Activated T-cell treated with anti-CD3 and anti-CD28 coated beads for 24 hours (primary cell): ENCODE measurements around the gene ALOX12B.
"Not testable (repeated sequence)": the region's sequence is repeated elsewhere in the genome, so short reads cannot be mapped to it uniquely, and the experiment has no call there.

Experiments used
- DNase-seq: peaks from one replicate; pipeline ENCODE4 v3.0.0-alpha.2; 2020; ENCODE audit warnings: low read depth

The ALOX12B gene

GRCh38 chr17:8118769-8119580 lies 31.5 kb upstream of the ALOX12B start:
- peak; percentile 79 for DNase-seq

GRCh38 chr17:8117980-8118768 lies 30.7 kb upstream of the ALOX12B start, which contains the start of gene ALOXE3:
Gene ALOXE3, minus strand, starts transcription at chr17:8118514. Its CDS starts 524 bp downstream, at chr17:8117990.
- no peak for DNase-seq

- DNase-seq = no peak
These were observed 30.0 kb upstream of the ALOX12B start for GRCh38 chr17:8117367-8117979.

DNA sequence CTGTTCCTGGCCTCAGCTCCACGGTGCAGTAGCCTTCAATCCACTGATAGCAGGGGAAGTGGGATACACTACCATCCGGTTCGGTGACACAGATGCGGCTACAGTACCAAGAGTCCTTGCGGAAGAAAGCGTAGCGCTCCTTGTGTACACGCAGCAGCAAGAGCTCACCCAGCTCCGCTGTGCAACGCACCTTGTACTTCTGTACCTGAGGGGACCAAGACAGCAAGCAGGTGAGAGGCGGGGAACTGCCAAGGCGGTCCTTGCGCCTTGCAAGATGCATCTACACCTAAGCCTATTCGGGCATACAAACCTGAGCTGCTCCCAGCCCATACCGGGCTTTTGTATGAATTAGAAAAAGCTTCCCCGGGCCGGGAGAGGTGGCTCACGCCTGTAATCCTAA lies 29.3 kb upstream of the ALOX12B start:
- DNase-seq = no peak

DNA sequence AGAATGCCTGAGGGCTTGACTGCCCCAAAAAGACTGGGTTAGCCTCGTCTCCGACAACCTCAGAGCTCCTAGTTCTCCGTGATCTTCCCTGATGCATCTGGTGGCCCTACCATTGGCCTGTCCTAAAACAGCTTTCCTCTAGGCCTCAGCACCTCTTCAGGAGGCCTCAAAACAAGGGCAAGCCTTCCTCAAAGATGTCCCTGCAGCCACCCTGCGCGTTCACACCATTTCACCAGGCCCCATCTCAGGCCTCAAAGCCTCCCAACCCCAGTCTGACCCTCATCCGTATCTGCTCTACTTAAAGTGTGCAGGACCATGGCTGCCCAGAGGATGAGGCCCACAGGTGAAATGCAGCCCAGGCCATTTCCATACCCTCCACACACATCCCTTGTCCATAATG lies 23.4 kb upstream of the ALOX12B start:
- no peak for DNase-seq

DNA sequence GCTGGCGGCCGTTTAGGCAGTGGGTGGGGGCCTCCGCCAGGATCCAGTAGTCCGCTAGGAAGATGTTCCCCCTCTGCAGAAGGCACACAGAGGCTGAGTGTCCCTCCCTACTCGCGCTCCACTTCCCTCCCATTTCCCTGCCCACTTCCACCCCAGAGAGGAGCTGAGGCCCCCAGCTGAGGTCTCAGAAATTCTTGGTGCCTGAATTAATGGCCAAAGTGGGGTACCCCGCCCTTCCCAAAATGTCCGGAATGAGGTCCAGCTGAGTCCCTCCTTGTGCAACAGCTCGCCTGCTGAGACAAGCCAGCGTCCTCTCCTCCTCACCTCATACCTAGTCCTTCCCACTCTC lies 22.9 kb upstream of the ALOX12B start:
- no peak for DNase-seq

DNA sequence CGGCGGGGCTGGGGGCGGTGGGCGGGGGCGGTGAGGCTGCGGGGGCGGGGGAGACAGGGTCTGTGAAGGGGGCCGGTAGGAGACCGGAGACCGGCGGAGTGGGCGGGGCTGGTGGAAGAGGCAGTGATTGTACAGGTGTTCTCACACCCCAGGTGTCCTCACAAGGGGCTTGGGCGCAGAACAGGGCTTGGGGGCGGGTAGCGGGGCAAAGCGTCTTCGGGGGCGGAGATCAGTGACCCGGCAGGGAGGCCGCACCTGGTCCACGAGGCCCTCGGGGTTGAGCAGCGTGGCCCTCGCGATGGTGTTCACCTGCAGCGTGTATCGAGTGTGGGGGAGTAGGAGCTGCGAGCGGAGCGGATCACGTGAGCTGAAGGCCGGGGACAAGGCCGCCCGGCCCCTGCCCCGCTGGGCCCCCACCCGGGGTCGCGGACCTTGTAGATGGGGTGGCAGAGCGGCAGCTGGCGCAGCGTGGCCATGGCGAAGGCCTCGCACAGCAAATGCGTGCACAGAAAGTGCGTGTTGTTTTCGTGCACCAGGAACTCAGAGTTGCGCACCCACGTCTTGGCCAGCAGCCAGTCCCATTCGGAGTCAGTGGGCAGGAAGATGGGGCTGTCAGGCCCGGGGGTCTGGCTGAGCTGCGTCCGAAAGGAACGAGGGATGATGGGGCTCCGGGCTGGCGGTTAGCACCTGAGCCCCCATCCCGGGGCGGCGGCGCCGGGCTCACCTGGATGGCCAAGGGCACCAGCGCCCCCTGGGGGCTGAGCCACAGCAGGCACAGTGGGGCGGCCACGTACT lies 22.3 kb upstream of the ALOX12B start:
- DNase-seq = peak; percentile 69

GRCh38 chr17:8108972-8109660 lies 21.6 kb upstream of the ALOX12B start:
- DNase-seq = no peak

DNA sequence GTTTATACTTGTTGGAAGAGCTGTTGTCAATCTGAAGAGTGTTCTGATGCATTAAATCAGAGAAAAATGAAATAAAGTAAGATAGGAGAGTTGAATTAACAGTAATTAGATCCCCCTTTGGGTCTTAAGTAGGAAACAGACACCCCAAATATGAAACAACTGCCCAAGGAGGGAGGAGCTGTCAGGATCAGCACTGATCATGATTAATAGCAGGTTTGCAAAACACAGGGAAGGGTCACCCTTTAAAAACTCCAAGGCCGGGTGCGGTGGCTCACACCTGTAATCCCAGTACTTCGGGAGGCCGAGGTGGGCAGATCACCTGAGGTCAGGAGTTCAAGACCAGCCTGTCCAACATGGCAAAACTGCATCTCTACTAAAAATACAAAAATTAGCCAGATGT lies 19.5 kb upstream of the ALOX12B start:
- DNase-seq = not testable (repeated sequence)

DNA sequence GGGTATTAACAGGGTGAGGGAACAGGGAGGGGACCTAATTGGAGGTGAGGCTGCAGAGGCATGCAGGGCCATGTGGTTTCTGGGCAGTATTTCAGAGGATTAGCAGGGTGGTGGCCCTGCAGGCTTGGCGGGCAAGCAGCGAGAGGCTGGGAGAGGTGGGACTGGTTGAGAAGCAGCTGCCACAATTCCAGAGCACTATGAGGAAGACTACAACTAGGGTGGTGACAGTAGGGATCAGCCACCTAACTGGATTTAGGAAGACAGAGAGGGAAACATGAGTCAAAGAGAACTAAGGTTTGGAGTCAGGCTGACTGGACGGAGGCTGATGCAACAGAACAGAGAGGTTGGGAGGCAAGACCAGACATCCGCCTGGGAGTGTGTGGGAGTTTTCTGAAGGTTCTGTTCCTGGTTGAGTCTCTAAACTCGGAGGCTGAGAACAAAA lies 18.5 kb upstream of the ALOX12B start:
- DNase-seq = no peak

GRCh38 chr17:8104911-8105310 lies 17.4 kb upstream of the ALOX12B start:
- no peak for DNase-seq

GRCh38 chr17:8103549-8103948 lies 16.0 kb upstream of the ALOX12B start:
- no peak for DNase-seq

DNA sequence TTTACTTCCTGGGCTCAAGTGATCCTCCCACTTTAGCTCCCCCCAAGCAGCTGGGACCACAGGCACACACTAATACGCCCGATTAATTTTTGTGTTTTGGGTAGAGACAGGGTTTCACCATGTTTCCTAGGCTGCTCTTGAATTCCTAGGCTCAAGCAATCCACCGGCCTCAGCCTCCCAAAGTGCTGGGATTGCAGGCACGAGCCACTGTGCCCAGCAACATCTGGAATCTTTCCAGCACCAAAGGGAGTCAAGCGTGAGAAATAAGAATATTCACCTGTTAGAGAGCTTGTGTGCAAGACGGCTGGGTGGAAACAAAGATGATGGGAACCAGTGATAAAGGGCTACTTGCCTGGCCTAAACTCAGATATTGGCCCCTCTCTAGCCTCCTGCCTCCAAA lies 14.2 kb upstream of the ALOX12B start:
- DNase-seq = no peak

DNA sequence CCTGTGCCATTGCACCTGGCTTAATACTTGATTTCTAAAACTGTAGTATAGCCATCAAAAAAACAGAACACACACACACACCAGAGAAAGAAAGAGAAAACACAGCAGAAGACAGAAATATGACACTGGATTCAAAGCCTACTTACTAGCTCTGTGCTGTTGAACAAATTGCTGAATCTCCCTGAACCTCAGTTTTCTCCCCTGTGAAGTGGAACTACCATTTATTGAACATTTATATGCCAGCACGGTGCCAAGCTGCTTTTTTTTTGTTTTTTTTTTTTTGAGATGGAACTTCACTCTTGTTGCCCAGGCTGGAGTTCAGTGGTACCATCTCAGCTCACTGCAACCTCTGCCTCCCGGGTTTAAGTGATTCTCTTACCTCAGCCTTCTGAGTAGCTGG lies 13.2 kb upstream of the ALOX12B start:
- no peak for DNase-seq

DNA sequence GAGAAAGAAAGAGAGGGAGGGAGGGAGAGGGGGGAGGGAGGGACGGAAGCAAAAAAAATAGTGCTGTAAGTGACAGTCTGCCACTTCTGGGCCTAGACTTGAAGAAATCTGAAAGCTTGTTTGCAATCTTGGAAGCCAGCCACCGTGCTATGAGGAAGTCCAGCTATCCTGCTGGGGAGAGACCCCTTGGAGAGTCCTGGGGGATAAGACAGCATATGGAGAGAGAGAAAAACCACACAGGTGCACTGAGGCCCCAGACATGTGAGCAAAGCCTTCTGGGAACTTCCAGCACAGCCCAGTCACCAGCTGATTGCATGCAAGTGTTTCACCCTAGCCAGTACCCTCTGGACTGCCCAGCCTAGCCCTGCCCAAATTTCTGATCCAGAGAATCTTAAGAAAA lies 12.6 kb upstream of the ALOX12B start:
- no peak for DNase-seq

DNA sequence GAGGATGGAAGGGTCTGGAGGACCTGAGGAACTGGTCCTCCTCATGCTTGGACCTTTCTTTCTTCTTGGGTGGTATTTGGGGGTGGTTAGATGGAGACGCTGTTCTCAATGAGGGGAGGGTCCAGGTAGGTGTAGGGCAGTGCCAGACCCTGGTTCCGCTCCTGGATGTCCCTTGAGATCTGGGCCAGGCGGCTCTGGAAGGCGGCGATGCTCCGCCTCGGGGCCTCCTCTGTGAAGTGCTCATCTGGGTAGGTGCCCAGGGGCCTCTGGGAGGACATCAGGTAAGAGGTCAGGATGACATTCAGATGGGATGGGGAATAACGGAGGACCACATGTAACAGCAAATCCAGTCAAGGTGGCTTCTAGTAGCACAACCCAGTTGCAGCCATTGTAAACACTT lies 9.0 kb upstream of the ALOX12B start:
- DNase-seq = no peak

GRCh38 chr17:8095361-8095760 lies 7.8 kb upstream of the ALOX12B start:
- no peak for DNase-seq

- no peak for DNase-seq
These were observed 3.6 kb upstream of the ALOX12B start for GRCh38 chr17:8091033-8091687.

DNA sequence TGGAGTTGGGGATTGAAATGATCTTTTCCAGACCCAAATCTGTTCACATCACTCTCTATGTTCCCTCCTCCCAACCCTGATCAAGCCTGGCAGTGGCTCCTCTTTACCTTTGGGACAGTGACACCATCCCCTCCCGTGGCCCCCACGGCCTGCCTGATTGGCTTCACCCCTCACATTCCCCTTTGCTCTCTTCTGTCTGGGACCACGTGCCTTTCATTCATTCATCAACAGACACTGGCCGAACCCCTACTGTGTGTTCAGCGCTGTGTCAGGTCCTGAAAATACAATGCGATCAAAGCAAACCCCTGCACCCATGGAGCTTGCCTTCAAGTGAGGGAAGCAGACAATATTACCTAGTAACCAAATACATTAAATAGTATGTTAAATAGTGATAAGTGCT lies 2.2 kb upstream of the ALOX12B start:
- no peak for DNase-seq

DNA sequence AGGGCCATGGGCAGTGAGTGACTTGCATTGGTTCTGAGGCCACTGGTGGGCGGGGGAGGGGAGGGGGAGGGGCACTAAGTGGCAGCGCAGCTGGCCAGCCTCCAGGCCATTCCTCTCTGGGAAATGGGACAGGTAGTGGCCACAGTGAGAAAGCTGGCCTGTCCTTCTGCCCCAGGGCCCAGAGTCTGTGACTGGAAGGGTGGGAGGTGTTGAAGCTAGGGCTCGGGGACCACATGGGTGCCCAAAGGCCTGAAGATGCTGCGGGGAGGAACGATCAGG lies 375 bp upstream of the ALOX12B start:
- no peak for DNase-seq

GRCh38 chr17:8084250-8084649 lies 3.3 kb downstream of the ALOX12B start:
- DNase-seq = no peak
